SK-N-SH treated with all-trans-retinoic acid at 6 μM for 48 hours (cell line): ENCODE results near the gene ZNF292.

Experiments
- ARNTL ChIP-seq: fragments of 450-650 bp; formaldehyde crosslinking; IDR thresholded peaks from 2 replicates; pipeline ENCODE4 v1.5.0; 2020; ENCODE audit warnings: low read depth, mild to moderate bottlenecking, moderate library complexity, borderline replicate concordance
- BACH2 ChIP-seq: fragments of 250-450 bp; sonication (Bioruptor Pico); IDR thresholded peaks from 2 replicates; pipeline ENCODE4 v1.9.0; 2021; ENCODE audit warnings: mild to moderate bottlenecking, borderline replicate concordance
- CSDC2 ChIP-seq: fragments of 250-450 bp; sonication (Bioruptor Pico); IDR thresholded peaks from 2 replicates; pipeline ENCODE4 v1.5.0; 2020; ENCODE audit warnings: mild to moderate bottlenecking, moderate library complexity
- CSRNP3 ChIP-seq: fragments of 250-450 bp; sonication (Bioruptor Pico); IDR thresholded peaks from 2 replicates; pipeline ENCODE4 v1.5.1; 2021; ENCODE audit warnings: mild to moderate bottlenecking, moderate library complexity
- ISL1 ChIP-seq: fragments of 250-450 bp; sonication (Bioruptor Pico); IDR thresholded peaks from 2 replicates; pipeline ENCODE4 v2.1.2; 2022; ENCODE audit warnings: mild to moderate bottlenecking, moderate library complexity
- RARB ChIP-seq: fragments of 250-450 bp; sonication (Bioruptor Pico); IDR thresholded peaks from 2 replicates; pipeline ENCODE4 v1.8.0; 2021; ENCODE audit warnings: mild to moderate bottlenecking, moderate library complexity
- SNAI2 ChIP-seq: fragments of 250-450 bp; sonication (Bioruptor Pico); IDR thresholded peaks from 2 replicates; pipeline ENCODE4 v1.5.0; 2020; ENCODE audit warnings: mild to moderate bottlenecking, moderate library complexity
- TOX ChIP-seq: fragments of 250-450 bp; sonication (Bioruptor Pico); IDR thresholded peaks from 2 replicates; pipeline ENCODE4 v1.8.0; 2021; ENCODE audit warnings: mild to moderate bottlenecking, moderate library complexity, borderline replicate concordance
- ZFP3 ChIP-seq: fragments of 250-450 bp; sonication (Bioruptor Pico); IDR thresholded peaks from 2 replicates; pipeline ENCODE4 v1.5.0; 2020; ENCODE audit warnings: mild to moderate bottlenecking, moderate library complexity
- ZFP30 ChIP-seq: fragments of 450-650 bp; formaldehyde crosslinking; IDR thresholded peaks from 2 replicates; pipeline ENCODE4 v1.5.0; 2022; ENCODE audit warnings: mild to moderate bottlenecking, moderate library complexity
- ZNF565 ChIP-seq: fragments of 450-650 bp; formaldehyde crosslinking; conservative IDR thresholded peaks from 2 replicates; pipeline ENCODE4 v1.5.0; 2020; ENCODE audit warnings: low read depth, mild to moderate bottlenecking, moderate library complexity
- TF ChIP-seq, protein P1 (sequence below): fragments of 250-450 bp; sonication (Bioruptor Pico); IDR thresholded peaks from 2 replicates; pipeline ENCODE4 v1.8.0; 2021; ENCODE audit warnings: low read depth, mild to moderate bottlenecking, moderate library complexity, borderline replicate concordance
- TF ChIP-seq, protein P2 (sequence below): fragments of 250-450 bp; sonication (Bioruptor Pico); IDR thresholded peaks from 2 replicates; pipeline ENCODE4 v1.8.0; 2020; ENCODE audit warnings: mild to moderate bottlenecking, moderate library complexity, borderline replicate concordance

DNA sequence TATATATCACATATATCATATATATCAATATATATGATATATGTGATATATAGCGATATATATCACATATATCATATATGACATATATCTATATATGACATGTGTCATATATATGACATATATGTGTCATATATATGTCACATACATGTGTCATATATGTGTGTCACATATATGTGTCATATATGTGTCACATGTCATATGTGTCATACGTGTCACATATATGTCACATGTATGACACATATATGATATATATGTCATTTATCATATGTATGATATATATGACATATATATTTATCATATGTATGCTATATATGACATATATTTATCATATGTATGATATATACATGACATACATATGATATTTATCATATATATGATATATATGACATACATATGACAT, 27.6 kb upstream of the ZNF292 start:
- TF ChIP-seq ZNF565 (CRISPR knock-in tag): no peak
- TF ChIP-seq RARB (CRISPR knock-in tag): no peak
- TF ChIP-seq, protein P1, sequence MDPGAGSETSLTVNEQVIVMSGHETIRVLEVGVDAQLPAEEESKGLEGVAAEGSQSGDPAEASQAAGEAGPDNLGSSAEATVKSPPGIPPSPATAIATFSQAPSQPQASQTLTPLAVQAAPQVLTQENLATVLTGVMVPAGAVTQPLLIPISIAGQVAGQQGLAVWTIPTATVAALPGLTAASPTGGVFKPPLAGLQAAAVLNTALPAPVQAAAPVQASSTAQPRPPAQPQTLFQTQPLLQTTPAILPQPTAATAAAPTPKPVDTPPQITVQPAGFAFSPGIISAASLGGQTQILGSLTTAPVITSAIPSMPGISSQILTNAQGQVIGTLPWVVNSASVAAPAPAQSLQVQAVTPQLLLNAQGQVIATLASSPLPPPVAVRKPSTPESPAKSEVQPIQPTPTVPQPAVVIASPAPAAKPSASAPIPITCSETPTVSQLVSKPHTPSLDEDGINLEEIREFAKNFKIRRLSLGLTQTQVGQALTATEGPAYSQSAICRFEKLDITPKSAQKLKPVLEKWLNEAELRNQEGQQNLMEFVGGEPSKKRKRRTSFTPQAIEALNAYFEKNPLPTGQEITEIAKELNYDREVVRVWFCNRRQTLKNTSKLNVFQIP: no peak
- TF ChIP-seq SNAI2 (CRISPR knock-in tag): no peak
- no peak for TF ChIP-seq CSRNP3
- no peak for TF ChIP-seq ARNTL (CRISPR knock-in tag)
- no peak for TF ChIP-seq BACH2 (CRISPR knock-in tag)
- TF ChIP-seq, protein P2, sequence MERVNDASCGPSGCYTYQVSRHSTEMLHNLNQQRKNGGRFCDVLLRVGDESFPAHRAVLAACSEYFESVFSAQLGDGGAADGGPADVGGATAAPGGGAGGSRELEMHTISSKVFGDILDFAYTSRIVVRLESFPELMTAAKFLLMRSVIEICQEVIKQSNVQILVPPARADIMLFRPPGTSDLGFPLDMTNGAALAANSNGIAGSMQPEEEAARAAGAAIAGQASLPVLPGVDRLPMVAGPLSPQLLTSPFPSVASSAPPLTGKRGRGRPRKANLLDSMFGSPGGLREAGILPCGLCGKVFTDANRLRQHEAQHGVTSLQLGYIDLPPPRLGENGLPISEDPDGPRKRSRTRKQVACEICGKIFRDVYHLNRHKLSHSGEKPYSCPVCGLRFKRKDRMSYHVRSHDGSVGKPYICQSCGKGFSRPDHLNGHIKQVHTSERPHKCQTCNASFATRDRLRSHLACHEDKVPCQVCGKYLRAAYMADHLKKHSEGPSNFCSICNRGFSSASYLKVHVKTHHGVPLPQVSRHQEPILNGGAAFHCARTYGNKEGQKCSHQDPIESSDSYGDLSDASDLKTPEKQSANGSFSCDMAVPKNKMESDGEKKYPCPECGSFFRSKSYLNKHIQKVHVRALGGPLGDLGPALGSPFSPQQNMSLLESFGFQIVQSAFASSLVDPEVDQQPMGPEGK (CRISPR knock-in tag): no peak
- no peak for TF ChIP-seq CSDC2 (CRISPR knock-in tag)
- TF ChIP-seq ZFP30: no peak
- TF ChIP-seq ISL1 (CRISPR knock-in tag): no peak
- TF ChIP-seq ZFP3: no peak
- no peak for TF ChIP-seq TOX
